GM19240 (cell line): ENCODE data around the gene RDM1.

Experiments used
- DNase-seq: peaks from one replicate; pipeline ENCODE4 v3.0.0; 2011; ENCODE audit warnings: low spot score; ENCODE audit not compliant: insufficient read length

The RDM1 gene

DNA sequence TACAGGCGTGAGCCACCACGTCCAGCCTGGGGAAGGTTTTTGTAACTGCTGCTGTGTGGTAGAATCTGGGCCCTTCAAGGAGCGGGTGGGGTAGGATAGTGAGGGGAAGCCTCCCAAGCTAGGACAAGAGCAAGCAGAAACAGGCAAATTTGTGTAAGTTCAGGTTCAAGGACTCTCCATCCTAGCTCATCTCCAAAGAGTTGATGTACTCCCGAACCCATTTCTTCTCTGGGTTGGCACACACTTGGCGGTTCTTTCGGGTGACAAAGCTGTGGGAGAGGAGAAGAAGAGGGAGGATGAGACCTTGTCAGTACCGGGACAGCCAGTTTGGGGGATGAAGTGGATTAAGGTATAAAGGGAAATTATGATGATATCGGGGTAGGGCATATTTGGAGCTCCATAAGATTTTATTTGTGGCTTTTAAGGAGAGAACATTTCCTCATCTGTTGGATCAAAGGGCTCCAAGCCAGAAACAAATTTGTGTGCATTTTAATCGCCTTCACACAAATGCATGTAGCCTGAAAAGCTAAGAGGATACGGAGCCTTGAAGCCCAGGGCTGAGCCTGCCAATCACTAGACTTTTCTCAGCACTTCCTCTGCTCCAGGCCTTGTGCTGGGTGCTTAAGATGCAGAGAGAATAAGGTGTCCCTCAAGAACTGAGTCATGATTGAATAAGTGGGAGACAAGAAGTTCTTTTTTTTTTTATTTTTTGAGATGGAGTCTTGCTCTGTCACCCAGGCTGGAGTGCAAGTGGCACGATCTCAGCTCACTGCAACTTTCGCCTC lies 58.2 kb downstream of the RDM1 start:
- no peak for DNase-seq

DNA sequence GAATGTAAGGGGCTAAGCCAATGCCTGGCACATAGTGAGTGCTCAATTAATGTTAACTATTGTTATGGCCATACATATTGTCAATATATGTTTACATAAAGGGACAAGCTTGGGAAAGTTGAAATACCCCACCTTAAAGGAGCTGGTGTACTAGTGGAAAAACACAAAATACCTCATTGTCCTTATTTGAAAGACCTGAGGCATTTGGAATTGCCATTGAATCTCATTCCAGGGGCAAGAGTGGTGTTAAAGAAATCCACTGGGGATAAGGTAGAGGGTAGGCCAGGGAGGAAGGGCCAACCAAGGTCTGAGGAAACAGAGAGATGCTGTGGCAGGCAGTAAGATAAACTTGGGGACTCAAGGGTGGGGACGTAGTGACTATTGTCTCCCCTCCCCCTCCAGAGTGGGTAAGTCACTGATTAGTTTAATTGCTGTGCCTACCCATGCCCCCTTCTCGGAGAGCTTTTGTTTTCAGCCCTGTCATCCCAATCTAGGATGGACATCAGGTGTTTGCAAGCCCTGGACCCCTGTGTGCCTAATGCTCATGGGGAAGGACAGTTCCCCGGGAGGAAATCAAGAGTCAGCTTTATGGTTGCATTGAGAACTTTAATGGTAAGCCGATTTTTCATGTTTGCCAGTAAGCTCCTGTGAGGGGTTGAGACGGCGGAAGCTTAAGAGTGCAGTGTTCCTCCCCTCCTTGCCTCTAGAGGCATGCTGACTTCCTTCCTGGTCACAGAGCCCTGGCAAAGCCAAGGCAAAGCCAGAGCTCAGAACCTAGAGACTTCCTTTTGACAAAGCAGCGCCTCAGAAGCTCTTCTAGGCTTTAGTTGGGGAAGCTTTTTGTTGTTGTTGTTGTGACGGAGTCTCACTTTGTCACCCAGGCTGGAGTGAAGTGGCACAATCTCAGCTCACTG lies 59.4 kb downstream of the RDM1 start:
- no peak for DNase-seq

DNA sequence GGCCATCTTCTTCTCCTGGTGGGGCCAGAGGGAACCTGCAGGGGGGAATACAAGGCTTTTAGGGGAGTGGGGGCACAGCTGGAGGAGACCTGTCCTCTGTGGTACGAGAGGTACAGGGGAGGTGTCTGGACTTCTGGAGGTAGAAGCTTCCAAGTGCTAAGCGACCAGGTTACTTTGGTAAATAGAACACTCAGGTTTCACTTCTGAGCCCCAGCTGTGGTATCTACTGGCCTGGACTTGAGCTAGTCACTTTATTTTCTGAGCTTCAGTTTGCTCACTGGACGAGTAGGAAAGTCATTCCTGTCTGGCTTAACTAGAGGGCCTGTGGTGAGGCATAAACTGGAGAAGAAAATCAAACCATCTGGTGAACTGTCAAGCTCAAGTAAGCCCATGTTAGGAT lies 61.8 kb downstream of the RDM1 start, which contains the start of gene HEATR9:
Gene HEATR9, minus strand, starts transcription at position 155 of the 400 bp plus-strand sequence. Its CDS starts 149 bp downstream, at position 6.
- DNase-seq: no peak
